GM19328 (cell line): ENCODE measurements around the gene CYB5R4.

ENCODE experiments used
- ATAC-seq: cut with Tn5 transposase; IDR thresholded peaks from one replicate; pipeline ENCODE4 v1.9.1; 2021; ENCODE audit warnings: mild to moderate bottlenecking, moderate library complexity; ENCODE audit not compliant: unreplicated experiment

CYB5R4 gene, protein sequence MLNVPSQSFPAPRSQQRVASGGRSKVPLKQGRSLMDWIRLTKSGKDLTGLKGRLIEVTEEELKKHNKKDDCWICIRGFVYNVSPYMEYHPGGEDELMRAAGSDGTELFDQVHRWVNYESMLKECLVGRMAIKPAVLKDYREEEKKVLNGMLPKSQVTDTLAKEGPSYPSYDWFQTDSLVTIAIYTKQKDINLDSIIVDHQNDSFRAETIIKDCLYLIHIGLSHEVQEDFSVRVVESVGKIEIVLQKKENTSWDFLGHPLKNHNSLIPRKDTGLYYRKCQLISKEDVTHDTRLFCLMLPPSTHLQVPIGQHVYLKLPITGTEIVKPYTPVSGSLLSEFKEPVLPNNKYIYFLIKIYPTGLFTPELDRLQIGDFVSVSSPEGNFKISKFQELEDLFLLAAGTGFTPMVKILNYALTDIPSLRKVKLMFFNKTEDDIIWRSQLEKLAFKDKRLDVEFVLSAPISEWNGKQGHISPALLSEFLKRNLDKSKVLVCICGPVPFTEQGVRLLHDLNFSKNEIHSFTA

GRCh38 chr6:83859410-83860358, at the start of gene CYB5R4:
CYB5R4 (plus strand) TSS chr6:83859689; CDS start chr6:83859783, 94 bp downstream.
- ATAC-seq: peak; percentile 98

GRCh38 chr6:83812595-83812994, 46.9 kb upstream of the CYB5R4 start:
- no peak for ATAC-seq

DNA sequence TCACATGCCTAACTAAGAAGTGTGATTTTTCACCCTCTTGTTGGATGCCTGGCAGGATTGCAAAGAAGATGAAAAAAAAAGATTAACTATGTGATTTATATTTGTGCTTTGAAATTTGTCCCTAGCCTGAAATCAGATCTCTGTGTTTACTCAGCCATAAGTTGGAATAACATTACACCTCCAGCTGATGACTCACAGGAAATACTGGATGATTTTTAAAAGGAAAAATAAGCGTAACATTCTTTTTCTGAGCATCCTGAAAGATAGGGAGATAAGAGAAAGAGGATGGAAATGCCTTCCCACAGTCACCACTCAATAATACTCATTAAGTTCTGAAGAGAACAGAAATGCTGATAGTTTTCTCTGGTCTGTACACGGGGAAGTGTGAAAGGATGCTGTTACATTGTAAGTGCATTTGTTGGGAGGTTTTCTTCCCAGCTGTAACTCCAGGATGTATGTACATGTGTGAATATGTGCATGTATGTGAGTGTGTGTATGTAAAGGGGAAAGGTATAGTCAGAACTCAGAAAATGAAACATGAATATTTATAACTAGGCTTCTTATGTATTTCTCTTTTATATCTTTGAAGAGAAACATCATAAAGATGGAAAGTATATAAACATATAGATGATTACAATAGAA, 43.7 kb upstream of the CYB5R4 start:
- no peak for ATAC-seq

- no peak for ATAC-seq
Observed at GRCh38 chr6:83822629-83823169, 36.8 kb upstream of the CYB5R4 start.

GRCh38 chr6:83824388-83824801, 35.1 kb upstream of the CYB5R4 start:
- no peak for ATAC-seq

GRCh38 chr6:83824831-83825230, 34.7 kb upstream of the CYB5R4 start:
- ATAC-seq: no peak

DNA sequence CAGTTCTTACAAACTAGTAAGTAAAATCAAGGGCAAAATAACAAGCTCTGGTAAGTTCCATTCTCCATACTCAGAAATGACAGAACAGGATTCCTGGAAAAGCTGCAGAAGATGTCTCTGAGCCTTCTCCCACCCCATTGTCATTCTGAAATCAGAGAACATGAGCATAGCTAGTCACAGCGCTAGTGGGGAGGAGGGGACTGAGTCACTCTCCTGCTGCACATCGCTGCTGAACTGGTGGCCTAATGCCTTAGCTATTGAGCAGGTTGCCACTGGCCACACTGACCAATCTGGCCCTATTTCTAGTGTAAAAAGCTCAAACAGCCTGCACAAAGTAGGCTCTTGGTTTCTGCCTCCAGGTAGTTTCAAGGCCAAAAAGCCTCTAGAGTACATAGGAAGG, 32.4 kb upstream of the CYB5R4 start:
- ATAC-seq: no peak

DNA sequence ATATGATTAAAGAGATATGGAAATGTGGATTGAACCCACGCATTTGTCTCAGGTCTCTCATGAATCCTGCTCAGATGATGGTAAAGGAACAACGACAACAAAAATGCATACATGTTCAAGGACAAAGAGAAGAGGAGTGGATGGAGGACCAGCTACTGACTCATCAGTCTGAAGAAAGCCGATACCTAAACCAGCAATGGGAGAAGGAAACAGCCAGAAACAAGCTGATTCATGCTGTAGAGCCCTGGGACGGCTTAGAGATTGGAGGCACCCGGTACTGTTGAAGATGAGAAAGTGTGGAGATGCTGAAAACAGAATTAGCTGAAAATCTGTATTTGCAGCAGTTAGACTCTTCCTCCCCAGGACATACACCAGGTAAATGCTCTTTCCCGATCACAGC, 20.8 kb upstream of the CYB5R4 start:
- ATAC-seq: no peak

DNA sequence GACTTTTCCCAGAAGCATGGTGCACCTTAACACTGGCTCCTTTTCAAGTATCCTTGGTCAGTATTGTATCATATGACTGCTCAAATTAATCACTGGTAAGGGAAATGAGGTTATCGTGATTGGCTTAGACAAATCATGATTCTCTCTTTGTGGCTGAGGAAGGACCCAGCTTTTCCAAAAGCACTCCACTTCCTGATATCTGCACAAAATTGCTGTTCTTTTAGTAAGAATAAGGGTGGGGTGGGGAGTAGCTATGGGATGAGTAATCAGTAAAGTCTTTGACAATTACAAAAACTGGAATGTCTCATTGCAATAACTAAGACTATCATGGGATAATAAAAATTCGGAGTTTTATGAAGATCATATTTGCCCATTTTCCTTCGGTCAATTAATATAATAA, 15.3 kb upstream of the CYB5R4 start:
- ATAC-seq: no peak

DNA sequence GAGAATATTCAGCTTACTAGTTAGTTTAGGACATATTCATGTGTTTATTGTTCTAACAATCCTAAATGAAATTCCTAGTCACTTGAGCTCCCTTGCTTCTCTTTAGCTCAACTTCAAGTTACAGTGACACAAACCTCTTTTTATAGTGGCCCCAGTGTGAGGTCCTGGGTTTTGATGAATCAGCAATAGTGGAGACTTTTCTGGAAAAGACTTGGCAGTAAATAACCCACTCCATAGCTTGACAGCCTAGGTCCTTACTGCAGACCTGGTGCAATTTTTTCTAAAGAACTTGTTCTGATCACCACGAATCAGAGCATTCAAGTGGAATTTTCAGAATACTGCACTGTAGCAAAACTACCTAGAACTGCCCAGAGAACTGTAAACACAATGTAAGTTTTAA, 13.2 kb upstream of the CYB5R4 start:
- ATAC-seq: no peak

DNA sequence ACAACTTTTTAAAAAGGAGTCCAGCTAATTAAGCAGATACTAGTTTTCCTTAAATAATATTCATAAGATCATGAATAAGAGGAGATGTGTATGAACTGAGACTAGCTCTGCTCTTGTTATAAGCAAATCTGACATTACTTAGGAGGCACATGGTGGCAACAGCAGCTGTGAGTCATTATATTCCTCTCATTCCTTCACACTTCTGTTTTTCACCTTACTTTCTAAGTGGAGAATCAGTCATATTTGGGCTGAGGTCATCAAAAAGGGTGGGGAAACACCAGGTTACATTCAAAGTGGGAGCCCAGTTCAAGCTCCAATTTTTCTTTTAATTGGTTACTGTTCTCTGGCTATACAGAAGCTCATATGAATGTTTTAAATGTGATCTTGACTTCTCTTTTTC, 12.3 kb upstream of the CYB5R4 start:
- ATAC-seq: no peak

GRCh38 chr6:83849127-83849526, 10.4 kb upstream of the CYB5R4 start:
- ATAC-seq: no peak

GRCh38 chr6:83849610-83850009, 9.9 kb upstream of the CYB5R4 start:
- no peak for ATAC-seq

DNA sequence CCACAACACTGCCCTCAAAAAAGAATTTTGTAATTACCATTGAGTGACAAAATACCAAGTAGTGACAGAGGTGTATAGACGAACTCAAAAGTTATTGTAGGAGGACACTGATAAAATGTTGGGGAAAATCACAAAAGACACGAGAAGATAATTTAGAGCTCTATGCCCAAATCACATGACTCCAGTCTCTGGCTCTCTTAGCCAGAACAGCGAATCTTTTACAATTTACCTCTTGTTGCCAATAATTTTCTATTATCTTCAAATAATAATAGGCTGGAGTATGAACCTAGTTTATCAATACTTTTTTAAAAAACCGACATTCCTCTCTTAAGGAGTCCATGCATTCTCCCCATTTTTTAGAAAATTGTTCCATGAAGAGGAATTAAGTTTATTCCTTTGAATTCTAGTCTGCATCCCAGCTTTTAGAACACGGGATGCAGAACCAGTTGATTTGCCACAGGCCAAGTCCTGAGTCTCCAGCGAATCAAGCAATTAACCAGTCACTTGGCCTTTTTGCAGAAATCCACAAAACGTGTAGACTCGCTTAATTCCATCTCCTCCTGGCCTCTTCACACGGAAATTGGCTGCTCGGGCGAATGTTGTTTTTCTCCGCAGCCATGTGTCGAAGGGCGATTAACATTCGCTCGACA, 6.8 kb upstream of the CYB5R4 start:
- ATAC-seq: no peak

GRCh38 chr6:83853178-83854000, 6.1 kb upstream of the CYB5R4 start, which contains the start of gene RIPPLY2:
RIPPLY2 (plus strand) TSS chr6:83853360; CDS start chr6:83853417, 57 bp downstream.
- no peak for ATAC-seq

DNA sequence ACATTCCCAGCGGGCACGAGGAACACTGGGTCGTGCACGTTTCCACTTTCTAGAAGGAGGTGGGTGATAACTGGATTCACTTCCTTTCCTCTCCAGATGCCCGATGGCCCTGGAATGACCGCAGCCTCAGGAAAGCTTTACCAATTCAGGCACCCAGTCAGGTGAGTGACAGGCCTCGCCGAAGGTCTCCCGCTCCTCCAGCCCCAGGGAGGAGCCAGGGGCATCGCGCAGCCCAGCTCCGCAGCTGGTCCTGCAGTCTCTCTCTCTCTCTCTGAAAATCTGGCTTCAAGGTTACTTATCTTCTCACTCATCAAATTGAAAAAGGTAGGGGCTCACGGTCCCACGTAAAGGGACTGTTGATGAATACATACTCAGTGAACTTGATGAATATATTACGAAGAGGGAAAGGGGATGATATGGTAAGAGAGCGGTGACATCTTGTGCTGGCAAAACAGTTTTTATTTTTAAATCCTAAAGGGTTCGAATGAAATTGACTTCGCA, 5.4 kb upstream of the CYB5R4 start:
- ATAC-seq: no peak

GRCh38 chr6:83854766-83855165, 4.7 kb upstream of the CYB5R4 start:
- no peak for ATAC-seq

GRCh38 chr6:83860359-83860755, 868 bp downstream of the CYB5R4 start:
- no peak for ATAC-seq
